Gastroesophageal sphincter (tissue), 4 donors: ENCODE results near the gene ALDOA. TPM values are rescaled to one million over a fixed set of nuclear protein-coding genes. Genes with fewer than 3 reads are reported as not detected.
A peak's percentile ranks its signal among the peaks of the same experiment; 100 is the strongest.

Source experiments
- ATAC-seq: fragments of 150-250 bp; one replicate; pipeline ENCODE4 v1.9.1; 2016; ENCODE audit warnings: mild to moderate bottlenecking, moderate library complexity
- H3K27ac ChIP-seq, 4 donors: fragments of 200-600 bp; sonication (generic) in 3 of 4; 1 replicate in 3 of 4; 2 replicates in 1 of 4; pipeline ENCODE4 v1.5.1; 2016 to 2019
- H3K27me3 ChIP-seq: fragments of 200-600 bp; sonication (generic); one replicate; pipeline ENCODE4 v1.5.1; 2019
- H3K36me3 ChIP-seq, 2 donors: fragments of 200-600 bp; sonication (generic); one replicate each; pipeline ENCODE4 v1.5.1; 2019; ENCODE audit warnings: control low read depth in 1 of 2
- H3K4me1 ChIP-seq, 3 donors: fragments of 200-600 bp; sonication (generic); 1 replicate in 2 of 3; 2 replicates in 1 of 3; pipeline ENCODE4 v1.5.1; 2016 to 2019; ENCODE audit warnings: control low read depth in 2 of 3
- H3K4me3 ChIP-seq, 2 donors: fragments of 200-600 bp; sonication (generic); one replicate each; pipeline ENCODE4 v1.5.1; 2019; ENCODE audit warnings: mild to moderate bottlenecking in 1 of 2, moderate library complexity in 1 of 2
- H3K9me3 ChIP-seq, 3 donors: fragments of 200-600 bp; sonication (generic); one replicate each; pipeline ENCODE4 v1.5.1; 2017 to 2019; ENCODE audit warnings: control low read depth in 2 of 3
- EP300 ChIP-seq: sonication (generic); formaldehyde crosslinking; IDR thresholded peaks from one replicate; pipeline ENCODE4 v1.6.1; 2017; ENCODE audit warnings: antibody characterized with exemption, mild to moderate bottlenecking
- POLR2A ChIP-seq, 2 donors: fragments of 450-650 bp; IDR thresholded peaks; one replicate each; pipeline ENCODE4 v1.6.1; 2017; ENCODE audit warnings: antibody characterized with exemption in 2 of 2, mild to moderate bottlenecking in 2 of 2, moderate library complexity in 1 of 2
- POLR2AphosphoS5 ChIP-seq: sonication (generic); formaldehyde crosslinking; IDR thresholded peaks from one replicate; pipeline ENCODE4 v1.6.1; 2017; ENCODE audit warnings: antibody characterized with exemption
- WGBS, 2 donors: methylation state at CpG; one replicate each; pipeline ENCODE4 v1.1.5; 2018; ENCODE audit warnings: low coverage in 1 of 2; 5-methylcytosine and 5-hydroxymethylcytosine counted together
- total RNA-seq, 4 donors: library from RNA; depleted of rRNA; stranded (reverse); fragments of >200 nt; gene quantifications; one replicate each; pipeline ENCODE4 v1.1.0, GENCODE V29; 2016
- TF ChIP-seq, protein P1 (sequence below), 4 experiments: fragments of 200-600 bp in 2 of 4; fragments of 450-650 bp in 2 of 4; sonication (generic) in 1 of 4; IDR thresholded peaks; one replicate each; pipeline ENCODE4 v1.5.1; 2017 to 2019; ENCODE audit warnings: antibody characterized with exemption in 4 of 4, mild to moderate bottlenecking in 2 of 4, moderate library complexity in 2 of 4

ALDOA gene
- total RNA-seq, 4 donors from 2014 or later, result 1,018 to 1,914 (median 1,258) TPM

- Histone ChIP-seq H3K4me3 (no peak overlapping the region), H3K36me3 (peaks cover 0 to 45% of the 10 kb centered on the region in 2 donors), H3K9me3 (no peaks in the 10 kb centered on the region), H3K27ac (peak overlapping the region in 2 of 4 donors; percentile 57 to 59), H3K27me3 (no peaks in the 10 kb centered on the region), H3K4me1 (peaks cover 0 to 33% (median 12%) of the 10 kb centered on the region in 3 donors)
- no peak for ATAC-seq
- 83% methylated on average over 1 of the region's 27 CpGs; no CpG with 5 or more reads in 1 of the 2 donors for WGBS, 2 donors
- no peak for TF ChIP-seq POLR2AphosphoS5
- TF ChIP-seq, protein P1, sequence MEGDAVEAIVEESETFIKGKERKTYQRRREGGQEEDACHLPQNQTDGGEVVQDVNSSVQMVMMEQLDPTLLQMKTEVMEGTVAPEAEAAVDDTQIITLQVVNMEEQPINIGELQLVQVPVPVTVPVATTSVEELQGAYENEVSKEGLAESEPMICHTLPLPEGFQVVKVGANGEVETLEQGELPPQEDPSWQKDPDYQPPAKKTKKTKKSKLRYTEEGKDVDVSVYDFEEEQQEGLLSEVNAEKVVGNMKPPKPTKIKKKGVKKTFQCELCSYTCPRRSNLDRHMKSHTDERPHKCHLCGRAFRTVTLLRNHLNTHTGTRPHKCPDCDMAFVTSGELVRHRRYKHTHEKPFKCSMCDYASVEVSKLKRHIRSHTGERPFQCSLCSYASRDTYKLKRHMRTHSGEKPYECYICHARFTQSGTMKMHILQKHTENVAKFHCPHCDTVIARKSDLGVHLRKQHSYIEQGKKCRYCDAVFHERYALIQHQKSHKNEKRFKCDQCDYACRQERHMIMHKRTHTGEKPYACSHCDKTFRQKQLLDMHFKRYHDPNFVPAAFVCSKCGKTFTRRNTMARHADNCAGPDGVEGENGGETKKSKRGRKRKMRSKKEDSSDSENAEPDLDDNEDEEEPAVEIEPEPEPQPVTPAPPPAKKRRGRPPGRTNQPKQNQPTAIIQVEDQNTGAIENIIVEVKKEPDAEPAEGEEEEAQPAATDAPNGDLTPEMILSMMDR (IDR thresholded peaks at IDR 0.05), result no peak
- TF ChIP-seq POLR2A (IDR thresholded peaks at IDR 0.05), result no peak
Measured at GRCh38 chr16:30086291-30087140, 21.0 kb downstream of the ALDOA start.

DNA sequence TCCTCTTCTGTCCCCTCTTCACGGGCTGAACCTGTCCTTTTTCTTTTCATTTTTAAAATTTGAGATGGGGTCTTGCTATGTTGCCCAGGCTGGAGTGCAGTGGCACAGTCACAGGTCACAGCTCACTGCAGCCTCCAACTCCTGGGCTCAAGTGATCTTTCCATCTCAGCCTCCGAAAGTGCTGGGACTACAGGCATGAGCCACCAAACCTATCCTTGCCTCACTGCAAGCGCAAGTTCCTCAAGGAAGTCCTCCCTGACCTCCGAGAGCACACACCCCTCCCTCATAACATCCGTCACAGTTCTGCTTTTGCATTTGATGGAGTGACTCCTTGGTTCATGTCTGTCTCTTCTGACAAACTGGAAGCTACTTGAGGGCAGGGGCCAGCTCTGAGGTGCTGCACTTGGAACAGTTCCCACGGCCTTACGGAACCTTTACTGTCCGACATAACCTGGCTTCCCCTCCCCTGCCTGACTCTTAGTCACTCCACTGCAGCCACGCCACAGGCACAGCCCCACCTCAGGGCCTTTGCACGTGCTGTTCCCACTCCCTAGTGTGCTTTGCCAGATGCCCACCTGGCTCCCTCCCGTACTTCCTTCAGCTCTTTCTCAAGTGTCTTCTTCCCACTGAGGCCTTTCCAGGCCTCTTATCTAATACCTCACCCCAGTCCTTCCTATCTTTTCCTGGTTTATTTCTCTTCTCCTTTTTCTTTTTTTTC, 21.8 kb downstream of the ALDOA start:
- Histone ChIP-seq H3K4me1 (peaks cover 0 to 39% (median 16%) of the 10 kb centered on the region in 3 donors), H3K9me3 (no peaks in the 10 kb centered on the region), H3K4me3 (no peak overlapping the region), H3K36me3 (peaks cover 0 to 36% of the 10 kb centered on the region in 2 donors), H3K27me3 (no peaks in the 10 kb centered on the region), H3K27ac (no peak overlapping the region)
- no peak for ATAC-seq
- WGBS, 2 donors, result 93% methylated on average over 8 of the region's 11 CpGs
- TF ChIP-seq EP300 (no peak), POLR2A (IDR thresholded peaks at IDR 0.05) (no peak), POLR2AphosphoS5 (no peak)
- TF ChIP-seq, protein P1 (IDR thresholded peaks at IDR 0.05), result no peak

DNA sequence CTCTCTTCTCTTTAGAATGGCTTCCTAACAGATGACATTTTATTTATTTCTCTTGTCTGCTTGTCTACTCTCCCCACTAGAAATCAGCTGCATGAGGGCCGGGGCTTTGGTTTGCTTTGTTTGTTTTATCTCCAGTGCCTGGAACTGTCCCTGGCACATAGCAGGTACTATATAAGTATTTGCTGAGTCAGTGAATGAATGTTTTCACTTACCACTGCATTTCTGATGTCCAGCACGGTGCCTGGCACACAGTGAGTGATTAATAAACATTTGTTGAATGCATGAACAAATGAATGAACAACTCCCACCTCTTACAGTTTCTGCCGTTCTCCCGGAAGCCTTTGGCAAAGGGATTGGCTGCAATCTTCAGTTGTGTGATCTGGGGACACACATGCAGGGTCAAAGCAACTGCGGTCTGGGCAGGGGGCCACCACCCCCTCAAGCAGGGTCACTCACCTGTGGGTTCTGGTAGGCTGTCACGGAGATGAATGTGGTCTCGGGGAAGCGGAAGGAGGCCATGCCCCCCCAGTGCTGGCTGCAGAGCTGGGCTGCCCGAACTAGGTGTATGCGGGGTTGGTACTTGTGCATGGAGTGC, 22.8 kb downstream of the ALDOA start:
- Histone ChIP-seq H3K4me3 (no peak overlapping the region), H3K4me1 (peaks cover 0 to 49% (median 26%) of the 10 kb centered on the region in 3 donors), H3K27me3 (no peaks in the 10 kb centered on the region), H3K9me3 (no peaks in the 10 kb centered on the region), H3K27ac (no peak overlapping the region), H3K36me3 (peaks cover 0 to 32% of the 10 kb centered on the region in 2 donors)
- WGBS, 2 donors, result 60 to 62% methylated on average over 1 to 8 of the region's 10 CpGs
- no peak for TF ChIP-seq EP300
- no peak for TF ChIP-seq POLR2A (IDR thresholded peaks at IDR 0.05)
- TF ChIP-seq, protein P1 (IDR thresholded peaks at IDR 0.05), result no peak
- TF ChIP-seq POLR2AphosphoS5, result no peak
- no peak for ATAC-seq

- Histone ChIP-seq H3K4me1 (peaks cover 0 to 56% (median 26%) of the 10 kb centered on the region in 3 donors), H3K36me3 (peaks cover 0 to 32% of the 10 kb centered on the region in 2 donors), H3K9me3 (no peaks in the 10 kb centered on the region), H3K27ac (no peak overlapping the region), H3K4me3 (no peak overlapping the region), H3K27me3 (no peaks in the 10 kb centered on the region)
- WGBS, 2 donors, result 61 to 80% methylated on average over 1 to 3 of the region's 22 CpGs
- no peak for ATAC-seq
- no peak for TF ChIP-seq POLR2AphosphoS5
- no peak for TF ChIP-seq EP300
- TF ChIP-seq, protein P1 (IDR thresholded peaks at IDR 0.05), result no peak
- TF ChIP-seq POLR2A (IDR thresholded peaks at IDR 0.05), result no peak
Measured at GRCh38 chr16:30088832-30089624, 23.5 kb downstream of the ALDOA start.
